Ramos (cell line): ENCODE data around the gene TLL2.

Experiments used
- in situ Hi-C: fragments of 300-500 bp; cut with MboI; formaldehyde crosslinking; loops from one replicate; pipeline ENCODE4 v1.14.3; 2022; ENCODE audit warnings: low sequenced_read_pairs; ENCODE audit not compliant: unreplicated experiment

The TLL2 gene

DNA sequence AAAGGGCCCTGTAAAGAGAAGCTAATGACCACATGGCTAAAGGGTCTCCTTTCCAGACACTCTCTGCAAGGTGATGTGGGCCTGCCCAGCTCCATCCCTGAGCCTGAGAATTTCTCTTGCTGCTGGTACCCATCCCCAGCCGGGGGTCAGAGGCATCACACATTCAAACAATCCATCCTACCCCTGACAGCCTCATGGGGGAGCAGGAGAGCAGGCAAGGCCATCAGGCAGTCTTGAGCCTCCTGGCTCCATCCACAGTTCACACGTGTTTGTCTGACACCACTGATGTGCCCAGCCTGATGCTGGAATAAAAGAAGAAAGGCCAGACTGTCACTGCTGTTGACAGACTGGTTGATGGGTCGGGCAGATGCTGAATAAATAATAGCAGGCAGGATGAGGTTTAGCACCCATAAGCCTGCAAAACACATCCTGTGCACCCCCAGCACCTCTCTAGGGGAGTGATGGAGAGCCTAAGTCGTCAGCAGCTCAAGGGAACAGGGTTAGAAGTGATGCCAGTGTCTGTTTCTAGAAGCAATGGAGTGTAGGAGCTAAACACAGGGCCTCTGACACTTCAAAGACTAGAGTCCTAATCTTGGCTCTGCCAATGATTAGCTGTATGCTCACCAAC is 43.5 kb downstream of the TLL2 start:
- in situ Hi-C loops: no loop called here

- in situ Hi-C loops: no loop called here
Observed at GRCh38 chr10:96468845-96469244, 44.9 kb downstream of the TLL2 start.

DNA sequence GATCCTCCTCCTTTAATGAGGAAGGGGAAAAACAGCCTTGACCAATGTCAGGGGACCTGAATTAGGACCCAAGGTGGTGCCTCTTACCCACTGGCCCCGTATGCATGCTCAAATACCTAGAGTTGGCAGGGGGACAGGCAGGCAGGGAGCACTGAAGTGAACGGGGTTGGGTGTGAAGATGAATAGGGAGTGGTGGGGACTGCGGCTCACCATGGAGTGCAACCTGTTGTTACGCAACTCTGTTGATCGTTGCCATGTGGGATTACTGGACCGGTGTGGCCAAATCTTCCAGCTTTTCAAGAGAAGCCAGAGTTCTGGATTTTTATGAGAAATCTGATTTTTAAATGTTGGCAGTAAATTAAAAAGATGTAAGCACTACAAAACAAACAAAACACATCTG is 48.1 kb downstream of the TLL2 start:
- in situ Hi-C loops: no loop called here

GRCh38 chr10:96463562-96463961 is 50.2 kb downstream of the TLL2 start:
- in situ Hi-C loops: no loop called here

DNA sequence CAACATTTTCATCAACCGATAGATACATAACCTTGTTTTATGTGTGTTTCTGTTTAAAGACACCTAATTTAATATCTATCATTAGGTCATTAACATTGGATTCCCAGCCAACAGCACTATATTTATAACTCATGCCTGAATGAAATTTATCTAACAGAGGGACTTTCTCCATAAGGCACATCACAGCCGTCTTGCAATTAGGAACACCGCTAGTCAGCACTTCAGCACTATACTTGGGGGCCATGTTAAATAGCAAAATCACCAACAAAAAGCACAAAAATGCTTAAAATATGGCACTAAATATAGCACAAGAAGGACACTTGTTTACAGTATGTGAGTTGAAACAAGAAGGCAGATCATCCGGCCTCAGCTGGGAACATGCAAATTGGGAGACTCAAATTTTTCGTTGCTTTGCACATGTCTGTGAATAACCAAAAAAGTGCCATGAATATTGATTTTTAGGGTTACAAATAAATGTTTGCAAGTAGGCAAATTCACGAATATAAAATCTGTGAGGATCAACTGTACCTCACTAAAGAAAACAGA is 51.0 kb downstream of the TLL2 start:
- in situ Hi-C loops: no loop called here

DNA sequence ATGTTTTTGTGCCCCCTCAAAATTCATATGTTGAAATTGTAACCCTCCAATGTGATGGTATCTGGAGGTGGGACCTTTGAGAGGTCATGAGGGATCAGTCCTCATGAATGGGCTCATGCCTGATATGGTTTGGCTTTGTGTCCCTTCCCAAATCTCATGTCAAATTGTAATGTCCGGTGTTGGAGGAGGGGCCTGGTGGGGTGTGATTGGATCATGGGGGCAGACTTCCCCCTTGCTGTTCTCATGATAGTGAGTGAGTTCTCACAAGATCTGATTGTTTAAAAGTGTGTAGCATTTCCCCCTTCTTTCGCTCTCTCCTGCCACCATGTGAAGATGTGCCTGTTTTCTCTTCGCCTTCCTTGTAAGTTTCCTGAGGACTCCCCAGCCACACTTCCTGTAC is 53.4 kb downstream of the TLL2 start:
- in situ Hi-C loops: no loop called here

- in situ Hi-C loops: no loop called here
Observed at GRCh38 chr10:96457341-96457740, 56.4 kb downstream of the TLL2 start.

DNA sequence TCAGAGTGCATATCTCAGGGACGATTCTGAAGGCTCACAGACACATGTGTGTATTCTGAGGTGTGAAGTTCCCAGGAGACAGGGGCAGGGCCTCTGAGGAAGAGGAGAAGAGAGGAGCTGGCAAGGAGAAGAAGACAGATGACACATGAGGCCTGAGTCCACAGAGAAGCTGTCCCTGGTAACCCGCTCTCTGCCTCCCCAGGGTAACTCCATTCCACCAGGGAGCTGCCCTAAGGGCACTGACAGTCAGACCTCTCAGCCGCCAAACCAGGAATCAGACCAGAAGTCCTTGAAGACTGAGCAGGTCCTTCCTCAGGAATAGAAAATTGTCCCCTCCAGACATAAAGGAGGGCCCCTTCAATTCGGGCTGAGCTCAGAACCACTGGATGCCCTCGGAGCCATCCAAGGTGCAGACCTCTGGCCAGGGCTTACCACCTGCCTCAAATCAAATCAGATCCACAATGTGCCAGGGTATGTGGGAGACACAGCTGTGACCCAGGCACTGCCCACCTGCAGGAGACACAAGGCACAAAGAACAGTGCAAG is 57.4 kb downstream of the TLL2 start:
- in situ Hi-C loops: no loop called here

DNA sequence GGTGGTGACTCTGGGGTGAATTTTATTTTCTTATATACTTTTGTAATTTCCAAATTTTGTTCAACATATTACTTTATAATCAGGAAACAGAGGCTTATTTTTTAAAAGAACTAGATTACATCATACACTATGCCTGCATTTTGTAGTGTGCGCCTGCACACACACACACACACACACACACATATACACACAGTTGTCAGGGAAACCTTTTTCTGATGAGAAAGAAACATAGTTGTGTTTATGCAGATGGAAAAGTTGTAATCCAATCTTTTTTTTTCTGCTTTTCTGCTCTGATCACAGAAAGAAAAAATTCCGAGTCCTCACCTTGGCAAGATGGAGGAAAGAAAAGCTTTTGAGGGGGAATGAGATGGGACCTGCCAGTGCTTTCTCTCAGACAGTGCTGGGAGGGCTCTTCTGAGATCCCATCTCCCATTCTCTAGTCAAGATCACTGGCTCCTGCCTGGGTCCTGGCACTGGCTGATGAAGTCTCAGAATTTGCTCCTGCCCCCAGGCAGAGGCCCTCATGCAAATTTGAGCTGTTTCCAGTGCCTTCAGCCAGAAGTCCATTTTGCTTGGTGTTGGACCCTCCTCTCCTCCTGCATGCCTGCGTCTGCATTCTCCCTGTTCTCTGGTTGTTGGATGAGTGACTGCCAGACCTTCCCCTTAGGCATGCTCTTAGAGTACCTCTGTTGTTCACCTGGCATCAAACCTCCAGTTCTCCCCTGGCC is 59.7 kb downstream of the TLL2 start:
- in situ Hi-C loops: no loop called here

DNA sequence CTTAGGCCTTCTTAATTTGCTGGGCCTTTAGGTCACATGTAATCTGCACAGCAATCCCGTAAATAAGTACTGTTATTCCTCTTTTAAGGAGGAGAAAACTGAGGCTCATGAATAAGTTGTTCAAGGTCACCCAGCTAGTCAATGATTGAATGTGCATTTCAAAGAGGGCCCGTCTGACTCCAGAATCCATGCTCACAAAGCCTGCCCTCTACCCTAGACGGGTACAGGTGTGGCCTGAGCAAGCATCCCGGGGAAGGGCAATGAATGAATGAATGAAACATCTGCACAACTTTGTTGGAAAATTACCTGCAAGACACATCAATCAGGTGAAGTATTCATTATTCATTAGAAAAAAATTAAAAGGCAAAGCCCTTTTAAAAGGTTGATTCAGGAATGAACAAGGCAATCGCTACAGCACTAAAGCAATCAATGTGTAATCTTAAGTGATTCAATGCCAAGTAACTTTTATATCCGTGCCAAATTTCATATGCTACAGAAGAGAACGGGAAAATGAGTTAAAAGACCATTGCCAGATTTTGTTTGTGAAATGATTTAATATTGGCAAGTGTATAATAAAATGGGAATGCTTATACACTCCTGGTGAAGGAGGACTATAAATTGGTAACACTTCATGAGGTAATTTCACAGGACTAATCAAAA is 61.1 kb downstream of the TLL2 start:
- in situ Hi-C loops: no loop called here

DNA sequence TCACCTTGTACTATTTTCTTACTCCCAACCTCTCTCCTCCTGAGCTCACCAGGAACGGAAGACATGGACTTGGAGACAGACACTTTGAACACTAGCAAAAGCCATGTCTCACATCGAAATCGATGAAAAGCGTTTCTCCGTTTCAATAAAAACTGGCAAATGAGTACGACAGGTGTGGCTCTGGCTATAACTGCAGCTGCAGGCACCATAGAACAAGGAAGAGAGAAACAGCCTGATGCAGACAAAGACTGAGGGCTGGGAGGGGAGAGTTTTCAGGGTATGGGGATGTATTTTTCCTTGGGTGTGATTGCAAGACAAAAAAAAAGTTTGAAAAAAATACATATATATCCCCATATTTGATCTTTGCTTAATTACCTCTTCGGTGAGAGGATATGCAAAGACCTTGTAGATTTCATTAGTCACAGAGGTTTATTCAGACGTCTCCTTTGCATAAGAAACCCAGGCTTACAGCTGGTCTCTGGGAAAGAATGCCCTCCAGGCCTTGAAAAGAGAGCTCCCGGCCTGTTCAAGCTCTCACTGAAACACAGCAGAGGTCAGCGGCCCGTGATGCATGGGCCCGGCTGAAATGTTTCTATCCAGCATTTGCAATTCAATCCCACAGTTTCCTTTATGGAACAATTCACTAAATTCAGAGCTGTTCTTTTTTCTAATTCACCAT is 63.1 kb downstream of the TLL2 start:
- in situ Hi-C loops: no loop called here

DNA sequence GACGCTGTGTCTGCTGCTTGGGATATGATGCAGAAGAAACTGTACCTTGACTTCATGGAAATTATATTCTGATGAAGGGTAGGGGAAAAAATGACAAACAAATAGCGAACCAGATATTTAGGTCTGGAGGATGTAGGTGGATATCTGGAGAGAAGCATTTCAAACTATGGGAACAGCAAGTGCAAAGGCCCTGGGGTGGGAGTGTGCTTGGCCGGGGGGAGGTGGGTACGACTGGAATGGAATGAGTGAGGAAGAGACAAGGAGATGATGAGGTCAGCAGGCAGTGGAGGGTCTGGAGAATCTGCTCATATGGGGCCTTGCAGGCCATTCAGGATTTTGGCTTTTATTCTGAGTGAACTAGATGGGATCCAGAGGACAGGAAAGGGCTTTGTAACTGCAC is 65.2 kb downstream of the TLL2 start:
- in situ Hi-C loops: no loop called here

GRCh38 chr10:96448021-96448457 is 65.7 kb downstream of the TLL2 start:
- in situ Hi-C loops: no loop called here

- in situ Hi-C loops: no loop called here
Observed at GRCh38 chr10:96446966-96447596, 66.6 kb downstream of the TLL2 start.

GRCh38 chr10:96441987-96442643 is 71.6 kb downstream of the TLL2 start:
- in situ Hi-C loops: no loop called here

GRCh38 chr10:96441322-96441885 is 72.3 kb downstream of the TLL2 start:
- in situ Hi-C loops: no loop called here

DNA sequence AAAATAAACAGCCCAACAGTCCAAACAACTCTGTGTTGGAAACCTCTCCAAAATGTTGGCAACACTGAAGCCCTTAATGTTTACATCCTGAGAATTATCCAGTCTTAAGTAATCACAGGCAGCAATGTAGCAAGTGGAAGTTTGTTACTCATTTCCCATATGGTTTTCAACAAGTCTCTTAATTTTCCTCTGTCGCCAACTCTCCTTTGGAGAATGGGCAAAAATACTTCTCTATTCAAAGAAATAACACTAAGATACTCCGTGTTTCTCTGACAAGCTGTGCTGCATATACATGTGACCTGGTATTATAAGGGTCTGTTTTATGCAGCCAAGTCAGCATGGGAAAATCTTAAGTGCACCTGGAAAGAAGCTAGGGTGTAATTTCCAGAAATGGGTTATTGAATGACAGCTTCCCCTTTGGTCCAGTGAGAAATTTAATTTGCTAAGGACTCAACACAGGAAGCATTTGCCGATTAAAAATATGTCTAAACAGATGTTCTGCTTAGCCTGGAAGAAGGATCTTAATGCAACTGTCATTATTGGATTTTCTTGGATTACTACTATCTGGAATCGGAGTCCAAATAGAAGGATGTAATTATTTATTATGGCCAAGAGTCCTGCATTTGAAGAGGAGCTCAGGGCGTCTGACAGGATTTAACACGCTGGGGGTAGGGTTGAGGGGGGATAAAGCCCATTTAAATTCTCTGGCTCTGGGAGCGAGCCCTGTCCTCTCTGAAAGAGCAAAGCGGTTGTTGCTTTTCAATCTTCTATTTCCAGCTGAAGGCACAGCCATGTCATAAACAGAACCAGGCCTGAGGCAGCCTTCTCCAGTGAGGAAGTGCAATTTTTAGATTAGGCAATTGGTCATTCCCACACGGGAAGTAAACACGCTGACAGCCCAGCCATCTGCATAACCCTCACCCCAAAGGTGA is 73.1 kb downstream of the TLL2 start:
- in situ Hi-C loops: no loop called here

DNA sequence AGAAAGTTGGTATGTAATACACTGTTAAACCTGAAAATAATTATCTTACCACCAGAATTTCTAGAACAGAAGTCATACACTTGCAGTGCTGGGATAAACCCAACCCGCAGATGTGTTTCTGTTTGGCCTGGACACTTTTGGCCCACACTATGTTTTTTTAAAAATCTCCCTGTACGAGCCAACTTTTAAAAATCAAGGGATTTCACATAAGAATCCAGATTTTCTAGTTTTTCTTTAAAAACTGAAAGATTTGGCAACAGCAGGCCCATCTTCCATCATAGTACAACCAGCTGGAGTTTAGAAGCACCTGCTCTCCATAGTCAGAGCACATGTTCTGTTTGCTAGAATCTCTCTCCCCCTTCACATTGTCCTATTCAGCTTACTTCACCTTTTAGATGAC is 74.0 kb downstream of the TLL2 start:
- in situ Hi-C loops: no loop called here
